Epidermal melanocyte (primary cell): ENCODE data around the gene SPIRE2.
"Not testable (repeated sequence)": the region's sequence is repeated elsewhere in the genome, so short reads cannot be mapped to it uniquely, and the experiment has no call there.

ENCODE experiments used
- DNase-seq: peaks from one replicate; pipeline ENCODE4 v3.0.0; 2011; ENCODE audit warnings: low spot score; ENCODE audit not compliant: insufficient read length

SPIRE2 gene

GRCh38 chr16:89863741-89864526, 35.7 kb downstream of the SPIRE2 start:
- DNase-seq, result no peak

- no peak for DNase-seq
Observed at GRCh38 chr16:89864527-89864820, 36.2 kb downstream of the SPIRE2 start.

- DNase-seq, result no peak
Observed at GRCh38 chr16:89867918-89868317, 39.6 kb downstream of the SPIRE2 start.

- no peak for DNase-seq
Observed at GRCh38 chr16:89869911-89870310, 41.6 kb downstream of the SPIRE2 start.

GRCh38 chr16:89870440-89870839, 42.2 kb downstream of the SPIRE2 start:
- DNase-seq, result no peak

GRCh38 chr16:89871895-89872294, 43.6 kb downstream of the SPIRE2 start:
- no peak for DNase-seq

- DNase-seq, result peak; percentile 46
Observed at GRCh38 chr16:89873109-89873971, 45.1 kb downstream of the SPIRE2 start, which contains the start of gene TCF25. Gene TCF25 (plus strand): TSS chr16:89873592. CDS start chr16:89873668, 76 bp downstream.

GRCh38 chr16:89873972-89874689, 45.9 kb downstream of the SPIRE2 start:
- DNase-seq, result peak; percentile 86

- DNase-seq, result not testable (repeated sequence)
Observed at GRCh38 chr16:89879123-89879522, 50.8 kb downstream of the SPIRE2 start.

GRCh38 chr16:89880477-89881367, 52.4 kb downstream of the SPIRE2 start:
- DNase-seq, result no peak

- no peak for DNase-seq
Observed at GRCh38 chr16:89881368-89881730, 53.1 kb downstream of the SPIRE2 start.

GRCh38 chr16:89883346-89884040, 55.2 kb downstream of the SPIRE2 start:
- no peak for DNase-seq

- DNase-seq, result no peak
Observed at GRCh38 chr16:89884041-89884421, 55.8 kb downstream of the SPIRE2 start.

- no peak for DNase-seq
Observed at GRCh38 chr16:89887243-89887642, 59.0 kb downstream of the SPIRE2 start.

- DNase-seq, result no peak
Observed at GRCh38 chr16:89890200-89890599, 61.9 kb downstream of the SPIRE2 start.

- peak; percentile 95 for DNase-seq
Observed at GRCh38 chr16:89890886-89891657, 62.8 kb downstream of the SPIRE2 start.

- DNase-seq, result no peak
Observed at GRCh38 chr16:89892055-89892630, 63.9 kb downstream of the SPIRE2 start.

- DNase-seq, result no peak
Observed at GRCh38 chr16:89892635-89893034, 64.4 kb downstream of the SPIRE2 start.
